H1 (cell line): ENCODE data around the gene SEMA3C. TPM values are rescaled to one million over a fixed set of nuclear protein-coding genes. Genes with fewer than 3 reads are reported as not detected.

Experiments used
- ATF3 ChIP-seq: IDR thresholded peaks from 2 replicates; pipeline ENCODE4 v1.6.1; 2011; ENCODE audit warnings: low read depth, mild to moderate bottlenecking, low read length; ENCODE audit not compliant: insufficient read depth
- polyA plus RNA-seq, 7 experiments: library from polyadenylated mRNA; depleted of rRNA in 3 of 7; stranded (reverse) in 5 of 7; unstranded in 2 of 7; fragments of >200 nt in 5 of 7; fragments of 200-250 nt in 2 of 7; gene quantifications; 1 replicate in 5 of 7; 2 replicates in 1 of 7; 4 replicates in 1 of 7; pipeline versions ENCODE4 v1.2.1 to v1.2.3, GENCODE V29; 2011 to 2013; ENCODE audit warnings: missing spikeins in 2 of 7, mixed read lengths in 2 of 7
- total RNA-seq: library from RNA; stranded (reverse); fragmentation: NEBNext Ultra II Directional; extraction: Animal tissue kit (Norgen Biotek cat#: 25700); gene quantifications from 2 replicates; pipeline ENCODE4 v1.2.1, GENCODE V29; 2021

Gene SEMA3C
- total and polyA plus RNA-seq, 2 of the 8 experiments (the other 6 are each of a cell fraction or from before 2014, with no cell fraction given): 0.15 to 1.4 TPM

GRCh38 chr7:80768756-80769155 lies 150.1 kb downstream of the SEMA3C start (continued):
- TF ChIP-seq ATF3: no peak
